ENCODE results near the gene RBKS. TPM values are rescaled to one million over a fixed set of nuclear protein-coding genes. Genes with fewer than 3 reads are reported as not detected.

RBKS gene
- total and polyA plus RNA-seq, 8 donors = 1.5 to 3.9 (median 2.4) TPM

GRCh38 chr2:27831279-27832050 is 58.7 kb downstream of the RBKS start:
- ATAC-seq (peak in 2 of 4 donors; percentile 43 to 45), FAIRE-seq (no peak), DNase-seq (no peak)
- Histone ChIP-seq H3K4me3 (no peak overlapping the region), H3K27me3 (no peaks in the 10 kb centered on the region), H3K4me1 (no peaks in the 10 kb centered on the region), H3K36me3 (no peaks in the 10 kb centered on the region), H3K9me3 (no peaks in the 10 kb centered on the region), H3K27ac (no peak overlapping the region)
- intact Hi-C loops (cut with DNase I) = no loop called here
- WGBS, 2 donors = 90 to 95% methylated on average over 7 of the region's 7 CpGs
- no peak for TF ChIP-seq CTCF (IDR thresholded peaks at IDR 0.05)

- ATAC-seq (no peak), FAIRE-seq (no peak), DNase-seq (no peak)
- H3K27me3 ChIP-seq = no peaks in the 10 kb centered on the region
- no peak for TF ChIP-seq CTCF (IDR thresholded peaks at IDR 0.05)
- intact Hi-C loops (cut with DNase I) = no loop called here
- no peaks in the 10 kb centered on the region for H3K9me3 ChIP-seq
- no peaks in the 10 kb centered on the region for H3K36me3 ChIP-seq
- no peaks in the 10 kb centered on the region for H3K4me1 ChIP-seq
- no peak overlapping the region for H3K4me3 ChIP-seq
- H3K27ac ChIP-seq = no peak overlapping the region
- 97% methylated on average over 4 of the region's 4 CpGs for WGBS, 2 donors
Observed at GRCh38 chr2:27830656-27831055, 59.5 kb downstream of the RBKS start.

- TF ChIP-seq CTCF (IDR thresholded peaks at IDR 0.05) = no peak
- FAIRE-seq (no peak), DNase-seq (no peak), ATAC-seq (no peak)
- 91 to 96% methylated on average over 3 of the region's 3 CpGs for WGBS, 2 donors
- intact Hi-C loops (cut with DNase I) = no loop called here
- Histone ChIP-seq H3K27me3 (no peaks in the 10 kb centered on the region), H3K9me3 (no peaks in the 10 kb centered on the region), H3K4me1 (no peaks in the 10 kb centered on the region), H3K4me3 (no peak overlapping the region), H3K27ac (no peak overlapping the region), H3K36me3 (no peaks in the 10 kb centered on the region)
Observed at GRCh38 chr2:27829791-27830190, 60.4 kb downstream of the RBKS start.

GRCh38 chr2:27828305-27828704 is 61.9 kb downstream of the RBKS start:
- Histone ChIP-seq H3K9me3 (no peaks in the 10 kb centered on the region), H3K27me3 (no peaks in the 10 kb centered on the region), H3K4me1 (no peaks in the 10 kb centered on the region), H3K36me3 (no peaks in the 10 kb centered on the region), H3K27ac (no peak overlapping the region), H3K4me3 (no peak overlapping the region)
- intact Hi-C loops (cut with DNase I) = no loop called here
- DNase-seq (no peak), FAIRE-seq (no peak), ATAC-seq (no peak)
- no peak for TF ChIP-seq CTCF (IDR thresholded peaks at IDR 0.05)
- whole genome bisulfite sequencing, 2 donors = 53 to 70% methylated on average over 1 of the region's 1 CpG

- Histone ChIP-seq H3K36me3 (no peaks in the 10 kb centered on the region), H3K4me1 (no peaks in the 10 kb centered on the region), H3K4me3 (no peak overlapping the region), H3K27ac (no peak overlapping the region), H3K9me3 (no peaks in the 10 kb centered on the region), H3K27me3 (no peaks in the 10 kb centered on the region)
- WGBS, 2 donors = 97 to 100% methylated on average over 1 of the region's 1 CpG
- no peak for TF ChIP-seq CTCF (IDR thresholded peaks at IDR 0.05)
- FAIRE-seq (no peak), ATAC-seq (no peak), DNase-seq (no peak)
- intact Hi-C loops (cut with DNase I) = no loop called here
Observed at GRCh38 chr2:27824401-27824800, 65.8 kb downstream of the RBKS start.
